Measurements from ENCODE around the gene MAGEC3. TPM values are rescaled to one million over a fixed set of nuclear protein-coding genes. Genes with fewer than 3 reads are reported as not detected.

Gene MAGEC3
- total and polyA plus RNA-seq, 2 donors from 2014 or later: not detected

GRCh38 chrX:141904262-141904661, 66.1 kb downstream of the MAGEC3 start:
- DNase-seq (no peak), FAIRE-seq (no peak)
- Histone ChIP-seq H3K4me1 (ENCODE audit: control insufficient read depth in 2 of 3, insufficient read depth in 2 of 3, low read depth in 1 of 3, low read length in 3 of 3) (no peaks in the 10 kb centered on the region), H3K36me3 (ENCODE audit: control insufficient read depth in 2 of 3, insufficient read depth in 3 of 3, low read length in 3 of 3) (no peaks in the 10 kb centered on the region), H3K4me3 (ENCODE audit: low read length in 3 of 3) (no peak overlapping the region), H3K27me3 (ENCODE audit: control insufficient read depth, insufficient read depth, low read length) (no peaks in the 10 kb centered on the region), H3K27ac (ENCODE audit: low read depth in 2 of 2, low read length in 2 of 2) (no peak overlapping the region), H3K9ac (ENCODE audit: low read length in 3 of 3) (no peak overlapping the region), H3K9me3 (ENCODE audit: control insufficient read depth in 2 of 3, insufficient read depth in 1 of 3, low read length in 3 of 3) (no peaks in the 10 kb centered on the region)
- intact Hi-C loops (cut with DNase I): no loop called here
- no peak for TF ChIP-seq CTCF (IDR thresholded peaks at IDR 0.05; ENCODE audit: borderline replicate concordance, extremely low read depth, insufficient read depth)

DNA sequence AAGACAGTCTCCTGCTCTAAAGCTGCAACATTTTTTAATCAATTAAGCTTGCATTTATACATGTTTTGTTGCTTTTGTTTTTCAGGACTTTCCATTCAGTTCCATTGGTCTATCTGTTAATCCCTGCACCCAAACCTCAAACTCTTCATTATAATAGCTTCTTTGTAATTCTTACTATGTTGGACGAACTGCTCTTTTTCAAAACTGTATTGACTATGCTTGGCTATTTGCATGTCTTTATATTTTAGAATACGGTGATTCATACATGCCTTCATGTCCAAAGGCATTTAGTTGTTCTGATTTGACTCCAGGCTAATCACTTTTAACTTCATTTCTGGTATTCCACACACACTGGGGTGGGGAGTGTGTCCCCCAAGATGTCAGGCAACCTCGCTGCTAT, 79.7 kb downstream of the MAGEC3 start:
- Histone ChIP-seq H3K9ac (ENCODE audit: low read length in 3 of 3) (no peak overlapping the region), H3K9me3 (ENCODE audit: control insufficient read depth in 2 of 3, insufficient read depth in 1 of 3, low read length in 3 of 3) (no peaks in the 10 kb centered on the region), H3K27me3 (ENCODE audit: control insufficient read depth, insufficient read depth, low read length) (no peaks in the 10 kb centered on the region), H3K36me3 (ENCODE audit: control insufficient read depth in 2 of 3, insufficient read depth in 3 of 3, low read length in 3 of 3) (no peaks in the 10 kb centered on the region), H3K4me1 (ENCODE audit: control insufficient read depth in 2 of 3, insufficient read depth in 2 of 3, low read depth in 1 of 3, low read length in 3 of 3) (no peaks in the 10 kb centered on the region), H3K4me3 (ENCODE audit: low read length in 3 of 3) (no peak overlapping the region), H3K27ac (ENCODE audit: low read depth in 2 of 2, low read length in 2 of 2) (no peak overlapping the region)
- no peak for TF ChIP-seq CTCF (IDR thresholded peaks at IDR 0.05; ENCODE audit: borderline replicate concordance, extremely low read depth, insufficient read depth)
- intact Hi-C loops (cut with DNase I): no loop called here
- FAIRE-seq: no peak
- DNase-seq: no peak

DNA sequence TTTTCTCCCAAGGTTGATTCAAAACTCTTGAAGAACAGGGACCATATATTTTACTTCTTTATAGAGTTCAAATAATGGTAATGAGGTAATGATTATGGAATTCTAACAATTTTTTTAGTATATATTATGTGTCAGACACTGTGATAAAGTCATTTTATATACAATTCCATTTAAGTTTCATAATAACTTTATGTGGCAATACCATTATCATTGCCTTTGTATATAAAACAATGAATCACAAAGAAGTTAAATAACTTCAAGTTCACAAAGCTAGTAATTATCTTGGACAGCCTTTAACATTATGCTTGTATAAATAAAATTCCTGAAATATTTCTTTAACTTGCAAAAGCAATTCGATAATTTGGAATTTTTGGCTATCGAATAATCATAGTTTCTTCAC, 86.2 kb downstream of the MAGEC3 start:
- no peak for DNase-seq
- no peak overlapping the region for H3K9ac ChIP-seq (ENCODE audit: low read length in 3 of 3)
- TF ChIP-seq CTCF (IDR thresholded peaks at IDR 0.05; ENCODE audit: borderline replicate concordance, extremely low read depth, insufficient read depth): no peak
- H3K36me3 ChIP-seq (ENCODE audit: control insufficient read depth in 2 of 3, insufficient read depth in 3 of 3, low read length in 3 of 3): no peaks in the 10 kb centered on the region
- no peak overlapping the region for H3K27ac ChIP-seq (ENCODE audit: low read depth in 2 of 2, low read length in 2 of 2)
- H3K4me3 ChIP-seq (ENCODE audit: low read length in 3 of 3): no peak overlapping the region
- H3K9me3 ChIP-seq (ENCODE audit: control insufficient read depth in 2 of 3, insufficient read depth in 1 of 3, low read length in 3 of 3): no peaks in the 10 kb centered on the region
- peak; percentile 94 for FAIRE-seq
- H3K4me1 ChIP-seq (ENCODE audit: control insufficient read depth in 2 of 3, insufficient read depth in 2 of 3, low read depth in 1 of 3, low read length in 3 of 3): no peaks in the 10 kb centered on the region
- intact Hi-C loops (cut with DNase I): no loop called here
- H3K27me3 ChIP-seq (ENCODE audit: control insufficient read depth, insufficient read depth, low read length): no peaks in the 10 kb centered on the region

DNA sequence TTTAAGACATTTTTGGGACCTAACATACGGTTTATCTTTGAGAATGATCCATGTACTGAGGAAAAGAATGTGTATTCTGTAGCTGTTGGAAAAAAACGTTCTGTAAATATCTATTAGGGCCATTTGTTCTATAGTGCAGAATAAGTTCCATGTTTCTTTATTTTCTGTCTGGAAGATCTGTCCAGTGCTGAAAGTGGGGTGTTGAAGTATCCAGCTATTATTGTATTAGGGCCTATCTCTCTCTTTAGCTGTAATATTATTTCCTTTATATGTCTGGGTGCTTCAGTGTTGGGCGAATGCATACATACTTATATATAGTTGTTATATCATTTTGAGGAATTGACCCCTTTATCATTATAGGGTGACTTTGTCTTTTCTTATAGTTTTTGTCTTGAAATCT, 90.3 kb downstream of the MAGEC3 start:
- Histone ChIP-seq H3K9me3 (ENCODE audit: control insufficient read depth in 2 of 3, insufficient read depth in 1 of 3, low read length in 3 of 3) (no peaks in the 10 kb centered on the region), H3K4me1 (ENCODE audit: control insufficient read depth in 2 of 3, insufficient read depth in 2 of 3, low read depth in 1 of 3, low read length in 3 of 3) (no peaks in the 10 kb centered on the region), H3K27me3 (ENCODE audit: control insufficient read depth, insufficient read depth, low read length) (no peaks in the 10 kb centered on the region), H3K9ac (ENCODE audit: low read length in 3 of 3) (no peak overlapping the region), H3K27ac (ENCODE audit: low read depth in 2 of 2, low read length in 2 of 2) (no peak overlapping the region), H3K36me3 (ENCODE audit: control insufficient read depth in 2 of 3, insufficient read depth in 3 of 3, low read length in 3 of 3) (no peaks in the 10 kb centered on the region), H3K4me3 (ENCODE audit: low read length in 3 of 3) (no peak overlapping the region)
- FAIRE-seq: no peak
- TF ChIP-seq CTCF (IDR thresholded peaks at IDR 0.05; ENCODE audit: borderline replicate concordance, extremely low read depth, insufficient read depth): no peak
- intact Hi-C loops (cut with DNase I): no loop called here
- no peak for DNase-seq

Measured in kidney (tissue), 14 donors.